Prostate gland (tissue), 2 donors: ENCODE measurements around the gene TVP23A.

Source experiments
- CTCF ChIP-seq, 4 experiments: fragments of 200-600 bp in 2 of 4; fragments of 450-650 bp in 2 of 4; sonication (generic) in 2 of 4; IDR thresholded peaks; 1 replicate in 3 of 4; 2 replicates in 1 of 4; pipeline ENCODE4 v1.5.1; 2016 to 2019; ENCODE audit warnings: antibody characterized with exemption in 4 of 4, mild to moderate bottlenecking in 2 of 4, moderate library complexity in 2 of 4
- POLR2A ChIP-seq: fragments of 450-650 bp; IDR thresholded peaks from one replicate; pipeline ENCODE4 v1.6.1; 2016; ENCODE audit warnings: antibody characterized with exemption, mild to moderate bottlenecking

GRCh38 chr16:10765772-10766171, 52.8 kb downstream of the TVP23A start:
- TF ChIP-seq POLR2A = no peak
- no peak for TF ChIP-seq CTCF (IDR thresholded peaks at IDR 0.05)
